ENCODE measurements around the gene OR10H3.
A peak's percentile ranks its signal among the peaks of the same experiment; 100 is the strongest.

Gene OR10H3

GRCh38 chr19:15737722-15738121, at the start of gene OR10H3:
OR10H3 (plus strand) TSS chr19:15737985; CDS start chr19:15741393, 3,408 bp downstream.
- ChIA-PET POLR2A (no interaction called here), CTCF (no interaction called here)
- TF ChIP-seq HDGF (IDR thresholded peaks at IDR 0.05; ENCODE audit: borderline replicate concordance) (no peak), BHLHE40 (IDR thresholded peaks at IDR 0.05; ENCODE audit: borderline replicate concordance) (no peak), ZNF384 (IDR thresholded peaks at IDR 0.05) (no peak), CTBP1 (IDR thresholded peaks at IDR 0.05; ENCODE audit: borderline replicate concordance) (no peak), NFRKB (IDR thresholded peaks at IDR 0.05) (no peak), PKNOX1 (IDR thresholded peaks at IDR 0.05) (no peak), TARDBP (IDR thresholded peaks at IDR 0.05) (no peak), FOXA1 (IDR thresholded peaks at IDR 0.05) (no peak), SUZ12 (IDR thresholded peaks at IDR 0.05) (no peak), L3MBTL2 (conservative IDR thresholded peaks at IDR 0.05) (no peak), LEF1 (IDR thresholded peaks at IDR 0.05; ENCODE audit: borderline replicate concordance) (no peak), FOXM1 (IDR thresholded peaks at IDR 0.05; ENCODE audit: borderline replicate concordance) (no peak), ARNT (IDR thresholded peaks at IDR 0.05) (no peak), FOXK2 (IDR thresholded peaks at IDR 0.05) (no peak), ELF4 (IDR thresholded peaks at IDR 0.05) (no peak), SP1 (IDR thresholded peaks at IDR 0.05) (no peak)
- no peak for DNase-seq (ENCODE audit: extremely low spot score)

GRCh38 chr19:15696654-15697194, 41.1 kb upstream of the OR10H3 start:
- POLR2A ChIA-PET, result no interaction called here
- DNase-seq (ENCODE audit: extremely low spot score), result no peak
- no peak for TF ChIP-seq HDGF (IDR thresholded peaks at IDR 0.05; ENCODE audit: borderline replicate concordance)
- no peak for TF ChIP-seq FOXK2 (IDR thresholded peaks at IDR 0.05)
- no peak for TF ChIP-seq FOXA1 (IDR thresholded peaks at IDR 0.05)
- no peak for TF ChIP-seq LEF1 (IDR thresholded peaks at IDR 0.05; ENCODE audit: borderline replicate concordance)
- TF ChIP-seq PKNOX1 (IDR thresholded peaks at IDR 0.05), result no peak
- TF ChIP-seq TARDBP (IDR thresholded peaks at IDR 0.05), result no peak
- no peak for TF ChIP-seq ELF4 (IDR thresholded peaks at IDR 0.05)
- TF ChIP-seq NFRKB (IDR thresholded peaks at IDR 0.05), result no peak
- TF ChIP-seq CTBP1 (IDR thresholded peaks at IDR 0.05; ENCODE audit: borderline replicate concordance), result no peak
- TF ChIP-seq L3MBTL2 (conservative IDR thresholded peaks at IDR 0.05), result no peak
- no peak for TF ChIP-seq FOXM1 (IDR thresholded peaks at IDR 0.05; ENCODE audit: borderline replicate concordance)
- TF ChIP-seq ARNT (IDR thresholded peaks at IDR 0.05), result no peak
- TF ChIP-seq SUZ12 (IDR thresholded peaks at IDR 0.05), result no peak
- no peak for TF ChIP-seq SP1 (IDR thresholded peaks at IDR 0.05)
- TF ChIP-seq ZNF384 (IDR thresholded peaks at IDR 0.05), result no peak
- TF ChIP-seq BHLHE40 (IDR thresholded peaks at IDR 0.05; ENCODE audit: borderline replicate concordance), result no peak
- CTCF ChIA-PET, result no interaction called here

GRCh38 chr19:15701757-15702533, 35.8 kb upstream of the OR10H3 start:
- no peak for DNase-seq (ENCODE audit: extremely low spot score)
- TF ChIP-seq SUZ12 (IDR thresholded peaks at IDR 0.05), result no peak
- no peak for TF ChIP-seq ARNT (IDR thresholded peaks at IDR 0.05)
- no peak for TF ChIP-seq FOXK2 (IDR thresholded peaks at IDR 0.05)
- POLR2A ChIA-PET, result interaction anchor here (0.6 to 1.2 kb wide), 2 partner anchors 135 to 1058 kb away, joined by 3 read pairs; no protein-coding TSS in a partner anchor
- CTCF ChIA-PET, result no interaction called here

GRCh38 chr19:15702534-15702930, 35.3 kb upstream of the OR10H3 start:
- TF ChIP-seq L3MBTL2 (conservative IDR thresholded peaks at IDR 0.05) (no peak), FOXM1 (IDR thresholded peaks at IDR 0.05; ENCODE audit: borderline replicate concordance) (no peak), LEF1 (IDR thresholded peaks at IDR 0.05; ENCODE audit: borderline replicate concordance) (no peak), TARDBP (IDR thresholded peaks at IDR 0.05) (no peak), BHLHE40 (IDR thresholded peaks at IDR 0.05; ENCODE audit: borderline replicate concordance) (no peak), ZNF384 (IDR thresholded peaks at IDR 0.05) (no peak), PKNOX1 (IDR thresholded peaks at IDR 0.05) (no peak), FOXK2 (IDR thresholded peaks at IDR 0.05) (no peak), ARNT (IDR thresholded peaks at IDR 0.05) (no peak), HDGF (IDR thresholded peaks at IDR 0.05; ENCODE audit: borderline replicate concordance) (no peak)
- ChIA-PET CTCF (no interaction called here), POLR2A (interaction anchor here (0.6 to 1.2 kb wide), 2 partner anchors 134 to 1059 kb away, joined by 3 read pairs; no protein-coding TSS in a partner anchor)
- DNase-seq (ENCODE audit: extremely low spot score), result peak; percentile 56

- no peak for DNase-seq (ENCODE audit: extremely low spot score)
- POLR2A ChIA-PET, result no interaction called here
- TF ChIP-seq SP1 (IDR thresholded peaks at IDR 0.05), result no peak
- CTCF ChIA-PET, result no interaction called here
Measured at GRCh38 chr19:15714638-15715037, 23.1 kb upstream of the OR10H3 start.

GRCh38 chr19:15715642-15716041, 22.1 kb upstream of the OR10H3 start:
- DNase-seq (ENCODE audit: extremely low spot score), result no peak
- CTCF ChIA-PET, result no interaction called here
- POLR2A ChIA-PET, result no interaction called here
- TF ChIP-seq BHLHE40 (IDR thresholded peaks at IDR 0.05; ENCODE audit: borderline replicate concordance), result no peak
- no peak for TF ChIP-seq PKNOX1 (IDR thresholded peaks at IDR 0.05)
- no peak for TF ChIP-seq ELF4 (IDR thresholded peaks at IDR 0.05)
- no peak for TF ChIP-seq FOXA1 (IDR thresholded peaks at IDR 0.05)
- TF ChIP-seq ARNT (IDR thresholded peaks at IDR 0.05), result no peak
- TF ChIP-seq L3MBTL2 (conservative IDR thresholded peaks at IDR 0.05), result no peak
- TF ChIP-seq HDGF (IDR thresholded peaks at IDR 0.05; ENCODE audit: borderline replicate concordance), result no peak
- no peak for TF ChIP-seq LEF1 (IDR thresholded peaks at IDR 0.05; ENCODE audit: borderline replicate concordance)
- TF ChIP-seq SP1 (IDR thresholded peaks at IDR 0.05), result no peak
- no peak for TF ChIP-seq CTBP1 (IDR thresholded peaks at IDR 0.05; ENCODE audit: borderline replicate concordance)
- TF ChIP-seq FOXK2 (IDR thresholded peaks at IDR 0.05), result no peak
